H9 (cell line): ENCODE results near the gene RPL37. TPM values are rescaled to one million over a fixed set of nuclear protein-coding genes. Genes with fewer than 3 reads are reported as not detected.

Experiments used
- DNase-seq: peaks from one replicate; pipeline ENCODE4 v3.0.0-alpha.2; 2017
- H2AFZ ChIP-seq: one replicate; pipeline ENCODE4 v1.6.1; 2013; ENCODE audit warnings: mild to moderate bottlenecking, low read length, control low read depth, moderate library complexity
- H2AK5ac ChIP-seq: 2 replicates; pipeline ENCODE4 v1.6.1; 2013; ENCODE audit warnings: low read length, control low read depth, mixed read lengths; ENCODE audit not compliant: insufficient read length
- H2BK120ac ChIP-seq: one replicate; pipeline ENCODE4 v1.6.1; 2013; ENCODE audit warnings: low read depth, mild to moderate bottlenecking, low read length, control low read depth, inconsistent platforms; ENCODE audit not compliant: poor library complexity, severe bottlenecking
- H2BK12ac ChIP-seq: 2 replicates; pipeline ENCODE4 v1.6.1; 2013; ENCODE audit warnings: low read length, control low read depth, mixed read lengths, low read depth; ENCODE audit not compliant: insufficient read length
- H2BK15ac ChIP-seq: 2 replicates; pipeline ENCODE4 v1.6.1; 2013; ENCODE audit warnings: low read depth, low read length, control low read depth
- H2BK20ac ChIP-seq: one replicate; pipeline ENCODE4 v1.6.1; 2013; ENCODE audit warnings: low read depth, mild to moderate bottlenecking, low read length, control low read depth, inconsistent platforms; ENCODE audit not compliant: poor library complexity, severe bottlenecking
- H2BK5ac ChIP-seq: 2 replicates; pipeline ENCODE4 v1.6.1; 2013; ENCODE audit warnings: low read length, control low read depth, mixed read lengths; ENCODE audit not compliant: insufficient read length
- H3K14ac ChIP-seq: 2 replicates; pipeline ENCODE4 v1.6.1; 2013; ENCODE audit warnings: low read length, control low read depth; ENCODE audit not compliant: insufficient read depth
- H3K18ac ChIP-seq: 2 replicates; pipeline ENCODE4 v1.6.1; 2013; ENCODE audit warnings: low read depth, mild to moderate bottlenecking, mixed read lengths, low read length, control low read depth; ENCODE audit not compliant: insufficient read length
- H3K23ac ChIP-seq: 2 replicates; pipeline ENCODE4 v1.6.1; 2013; ENCODE audit warnings: low read length, control low read depth, mixed read lengths, low read depth; ENCODE audit not compliant: insufficient read length
- H3K23me2 ChIP-seq: 2 replicates; pipeline ENCODE4 v1.6.1; 2013; ENCODE audit warnings: low read depth, mild to moderate bottlenecking, mixed read lengths, low read length, control low read depth; ENCODE audit not compliant: insufficient read length, poor library complexity, severe bottlenecking
- H3K27ac ChIP-seq: 2 replicates; pipeline ENCODE4 v1.5.1; 2013; ENCODE audit warnings: low read length, control low read depth, mixed read lengths, low read depth; ENCODE audit not compliant: insufficient read length
- H3K27me3 ChIP-seq: 2 replicates; pipeline ENCODE4 v1.6.1; 2013; ENCODE audit warnings: low read length, control low read depth, inconsistent platforms; ENCODE audit not compliant: insufficient read depth
- H3K4ac ChIP-seq: 2 replicates; pipeline ENCODE4 v1.6.1; 2013; ENCODE audit warnings: low read depth, mild to moderate bottlenecking, control low read depth, inconsistent platforms, low read length, moderate library complexity
- H3K4me1 ChIP-seq: 2 replicates; pipeline ENCODE4 v1.6.1; 2013; ENCODE audit warnings: low read length, control low read depth, inconsistent platforms; ENCODE audit not compliant: insufficient read depth
- H3K4me2 ChIP-seq: 2 replicates; pipeline ENCODE4 v1.6.1; 2013; ENCODE audit warnings: low read length, control low read depth, mixed read lengths; ENCODE audit not compliant: insufficient read length, insufficient read depth
- H3K56ac ChIP-seq: 2 replicates; pipeline ENCODE4 v1.6.1; 2013; ENCODE audit warnings: low read depth, mild to moderate bottlenecking, mixed read lengths, low read length, control low read depth; ENCODE audit not compliant: insufficient read length
- H3K79me1 ChIP-seq: 2 replicates; pipeline ENCODE4 v1.6.1; 2013; ENCODE audit warnings: low read depth, mild to moderate bottlenecking, moderate library complexity, low read length, control low read depth, inconsistent platforms; ENCODE audit not compliant: insufficient read depth, poor library complexity, severe bottlenecking
- H3K79me2 ChIP-seq: 2 replicates; pipeline ENCODE4 v1.6.1; 2013; ENCODE audit warnings: low read length, control low read depth, inconsistent platforms; ENCODE audit not compliant: insufficient read depth
- H3K9ac ChIP-seq: 2 replicates; pipeline ENCODE4 v1.6.1; 2013; ENCODE audit warnings: low read length, control low read depth, mixed read lengths; ENCODE audit not compliant: insufficient read length; ENCODE audit errors: extremely low read depth
- H3K9me3 ChIP-seq: one replicate; pipeline ENCODE4 v1.6.1; 2013; ENCODE audit warnings: low read depth, low read length, inconsistent platforms; ENCODE audit not compliant: control insufficient read depth
- H3T11ph ChIP-seq: one replicate; pipeline ENCODE4 v1.6.1; 2013; ENCODE audit warnings: mild to moderate bottlenecking, low read length, control low read depth, inconsistent platforms
- H4K20me1 ChIP-seq: one replicate; pipeline ENCODE4 v1.6.1; 2013; ENCODE audit not compliant: control insufficient read depth, insufficient read length, insufficient read depth
- H4K5ac ChIP-seq: 2 replicates; pipeline ENCODE4 v1.6.1; 2013; ENCODE audit warnings: low read depth, mild to moderate bottlenecking, mixed read lengths, low read length, control low read depth; ENCODE audit not compliant: insufficient read length
- H4K8ac ChIP-seq: replicated peaks from 2 replicates; pipeline ENCODE4 v1.6.1; 2013; ENCODE audit warnings: low read length, control low read depth, mixed read lengths, low read depth; ENCODE audit not compliant: insufficient read length
- H4K91ac ChIP-seq: 2 replicates; pipeline ENCODE4 v1.6.1; 2013; ENCODE audit warnings: low read depth, mild to moderate bottlenecking, moderate library complexity, mixed read lengths, low read length, control low read depth; ENCODE audit not compliant: insufficient read length
- H3K27ac Mint-ChIP-seq, 3 experiments: 2 replicates in 2 of 3; 3 replicates in 1 of 3; pipeline ENCODE4 v1.8.0; 2020 to 2021; ENCODE audit warnings: mixed read lengths in 3 of 3, mild to moderate bottlenecking in 1 of 3, moderate library complexity in 1 of 3
- H3K27me3 Mint-ChIP-seq: 2 replicates; pipeline ENCODE4 v1.8.0; 2021; ENCODE audit warnings: low read depth, mild to moderate bottlenecking, moderate library complexity, mixed read lengths
- H3K36me3 Mint-ChIP-seq, 3 experiments: 2 replicates in 2 of 3; 3 replicates in 1 of 3; pipeline ENCODE4 v1.8.0; 2020 to 2021; ENCODE audit warnings: low read depth in 3 of 3, mixed read lengths in 3 of 3; ENCODE audit not compliant: insufficient read depth in 1 of 3
- H3K4me1 Mint-ChIP-seq, 2 experiments: 2 replicates each; pipeline ENCODE4 v1.8.0; 2020; ENCODE audit warnings: mixed read lengths in 2 of 2
- H3K4me3 Mint-ChIP-seq, 2 experiments: 2 replicates in 1 of 2; 3 replicates in 1 of 2; pipeline ENCODE4 v1.8.0; 2020 to 2021; ENCODE audit warnings: mild to moderate bottlenecking in 2 of 2, mixed read lengths in 2 of 2, moderate library complexity in 1 of 2
- H3K9me3 Mint-ChIP-seq, 2 experiments: 2 replicates in 1 of 2; 3 replicates in 1 of 2; pipeline ENCODE4 v1.8.0; 2020; ENCODE audit warnings: mild to moderate bottlenecking in 2 of 2, mixed read lengths in 2 of 2, moderate library complexity in 1 of 2
- CTCF ChIP-seq: fragments of 200-600 bp; sonication (generic); conservative IDR thresholded peaks from 3 replicates; pipeline ENCODE4 v1.8.0; 2021; ENCODE audit warnings: antibody characterized with exemption, mild to moderate bottlenecking
- WGBS: extraction: QIAGEN DNeasy Blood & Tissue Kit; methylation state at CpG from one replicate; pipeline ENCODE4 v1.1.7; 2013; ENCODE audit warnings: missing lambda C conversion rate, low lambda C conversion rate, mixed read lengths; ENCODE audit not compliant: insufficient read length; ENCODE audit errors: extremely low coverage; 5-methylcytosine and 5-hydroxymethylcytosine counted together
- total RNA-seq: library from RNA; stranded (reverse); gene quantifications from 2 replicates; pipeline ENCODE4 v1.2.1, GENCODE V29; 2021

RPL37 gene
- total RNA-seq, 1 experiment from 2014 or later, result 1,735 TPM

- H3K4me1 ChIP-seq, result no peaks in the 10 kb centered on the region
- no peaks in the 10 kb centered on the region for H4K20me1 ChIP-seq
- H4K8ac ChIP-seq, result no peak overlapping the region
- peaks cover 9 to 35% (median 25%) of the 10 kb centered on the region in 3 experiments; a peak in 6 of 7 replicates for H3K36me3 Mint-ChIP-seq
- no peak overlapping the region for H3K4me3 Mint-ChIP-seq
- no peak overlapping the region for H3K56ac ChIP-seq
- DNase-seq, result no peak
- H3K4me1 Mint-ChIP-seq, result no peaks in the 10 kb centered on the region
- no peak overlapping the region for H2BK120ac ChIP-seq
- H3K23ac ChIP-seq, result no peak overlapping the region
- WGBS, result no CpG with 5 or more reads among the region's 1 CpG
- no peaks in the 10 kb centered on the region for H3K79me1 ChIP-seq
- H3K9me3 Mint-ChIP-seq, result no peaks in the 10 kb centered on the region
- H3K79me2 ChIP-seq, result peaks cover 9% of the 10 kb centered on the region; the same call in 1 of the 2 replicates
- no peak overlapping the region for H2AFZ ChIP-seq
- H3K23me2 ChIP-seq, result no peaks in the 10 kb centered on the region
- no peak overlapping the region for H2BK5ac ChIP-seq
- no peak for TF ChIP-seq CTCF
- no peak overlapping the region; the same call in 1 of the 2 replicates for H2BK15ac ChIP-seq
- H4K5ac ChIP-seq, result no peak overlapping the region
- no peak overlapping the region for H3T11ph ChIP-seq
- no peak overlapping the region for H2AK5ac ChIP-seq
- no peak overlapping the region for H3K27ac ChIP-seq
- no peaks in the 10 kb centered on the region for H3K9me3 ChIP-seq
- no peak overlapping the region for H3K4ac ChIP-seq
- no peak overlapping the region for H3K9ac ChIP-seq
- H2BK12ac ChIP-seq, result no peak overlapping the region
- no peaks in the 10 kb centered on the region for H3K27me3 ChIP-seq
- H2BK20ac ChIP-seq, result no peak overlapping the region
- H3K4me2 ChIP-seq, result no peak overlapping the region
- H4K91ac ChIP-seq, result no peak overlapping the region
- H3K27ac Mint-ChIP-seq, result no peak overlapping the region
- no peak overlapping the region for H3K18ac ChIP-seq
- no peaks in the 10 kb centered on the region for H3K27me3 Mint-ChIP-seq
- no peak overlapping the region for H3K14ac ChIP-seq
These were observed 58.4 kb downstream of the RPL37 start for GRCh38 chr5:40776658-40776977.
